ENCODE results near the gene ZCRB1.

The ZCRB1 gene

DNA sequence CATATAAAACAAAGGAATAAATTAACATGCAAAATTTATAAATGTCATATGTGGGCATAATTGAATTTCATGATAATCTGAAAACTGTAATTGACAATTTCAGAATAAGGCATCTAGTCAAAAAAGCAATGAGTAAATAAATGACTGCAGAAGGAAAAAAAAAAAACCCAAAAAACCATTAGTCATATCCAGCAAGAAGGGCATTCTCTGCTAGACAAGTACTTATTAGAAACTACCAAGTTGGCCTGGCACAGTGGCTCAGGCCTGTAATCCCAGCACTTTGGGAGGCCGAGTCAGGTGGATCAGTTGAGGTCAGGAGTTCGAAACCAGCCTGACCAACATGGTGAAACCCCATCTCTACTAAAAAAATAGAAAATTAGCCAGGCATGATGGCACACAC is 17.5 kb downstream of the ZCRB1 start:
- TF ChIP-seq CTCF (IDR thresholded peaks at IDR 0.05; ENCODE audit: low read length, missing control alignments): no peak
- no peak for DNase-seq (ENCODE audit: low read depth)
- no peak overlapping the region for H3K4me3 ChIP-seq (replicated peaks; ENCODE audit: low read depth, low read length)

- no peak for TF ChIP-seq CTCF (IDR thresholded peaks at IDR 0.05; ENCODE audit: low read length, missing control alignments)
- no peak overlapping the region for H3K4me3 ChIP-seq (replicated peaks; ENCODE audit: low read depth, low read length)
- no peak for DNase-seq (ENCODE audit: low read depth)
Measured at GRCh38 chr12:42306297-42306696, 19.6 kb downstream of the ZCRB1 start.

DNA sequence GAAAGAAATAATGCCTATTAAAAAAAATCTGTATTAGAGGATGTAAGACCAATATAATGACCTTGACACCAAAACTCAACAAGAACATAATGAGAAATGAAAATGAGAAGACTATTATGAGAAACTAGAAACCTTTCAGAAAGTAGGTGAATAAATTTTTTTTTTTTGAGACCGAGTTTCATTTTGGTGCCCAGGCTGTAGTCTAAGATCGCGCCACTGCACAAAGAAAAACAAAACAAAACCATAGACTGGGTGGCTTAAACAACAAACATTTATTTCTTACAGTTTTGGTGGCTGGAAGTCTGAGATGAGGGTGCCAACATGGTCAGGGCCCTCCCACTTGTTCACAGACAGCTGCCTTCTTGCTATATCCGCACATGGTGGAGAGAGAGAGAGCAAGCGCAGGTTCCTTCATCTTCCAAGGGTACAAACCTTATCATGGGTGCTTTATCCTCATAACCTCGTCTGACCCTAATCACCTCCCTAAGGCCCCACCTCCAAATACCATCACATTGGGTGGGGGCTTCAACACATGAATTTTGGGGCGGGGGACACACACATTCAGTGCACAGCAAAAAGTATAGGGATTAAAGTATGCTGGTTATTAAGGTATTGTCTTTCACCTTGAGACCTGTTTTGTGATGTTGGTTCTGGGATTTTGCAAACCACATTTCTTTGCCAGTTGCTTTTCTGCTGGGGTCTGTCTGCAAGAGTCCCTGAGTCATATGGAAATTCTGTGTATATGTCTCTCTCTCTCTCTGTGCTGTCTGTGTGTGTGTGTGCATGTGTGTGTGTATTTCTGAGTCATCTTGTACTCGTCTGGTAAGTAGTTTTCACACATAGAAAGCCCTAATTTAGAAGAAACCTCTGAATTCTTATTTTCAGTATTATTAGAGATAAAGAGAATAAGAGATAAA is 26.2 kb downstream of the ZCRB1 start:
- H3K4me3 ChIP-seq (replicated peaks; ENCODE audit: low read depth, low read length): no peak overlapping the region
- peak; percentile 46 for DNase-seq (ENCODE audit: low read depth)
- no peak for TF ChIP-seq CTCF (IDR thresholded peaks at IDR 0.05; ENCODE audit: low read length, missing control alignments)

DNA sequence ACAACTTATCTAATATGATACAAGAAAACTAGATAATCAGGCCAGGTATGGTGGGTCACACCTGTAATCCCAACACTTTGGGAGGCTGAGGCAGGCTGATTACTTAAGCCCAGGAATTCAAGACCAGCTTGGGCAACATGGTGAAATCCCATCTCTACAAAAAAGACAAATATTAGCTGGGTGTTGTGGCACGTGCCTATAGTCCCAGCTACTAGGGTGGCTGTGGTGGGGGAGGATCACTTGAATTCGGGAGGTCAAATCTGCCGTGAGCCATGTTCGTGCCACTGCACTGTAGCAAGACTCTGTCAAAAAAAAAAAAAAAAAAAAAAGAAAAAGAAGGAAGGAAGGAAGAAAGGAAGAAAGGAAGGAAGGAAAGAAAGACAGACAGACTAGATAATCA is 27.0 kb downstream of the ZCRB1 start:
- no peak overlapping the region for H3K4me3 ChIP-seq (replicated peaks; ENCODE audit: low read depth, low read length)
- TF ChIP-seq CTCF (IDR thresholded peaks at IDR 0.05; ENCODE audit: low read length, missing control alignments): no peak
- DNase-seq (ENCODE audit: low read depth): no peak

GRCh38 chr12:42296503-42297109 is 29.3 kb downstream of the ZCRB1 start:
- peak; percentile 44 for TF ChIP-seq CTCF (IDR thresholded peaks at IDR 0.05; ENCODE audit: low read length, missing control alignments)
- no peak overlapping the region for H3K4me3 ChIP-seq (replicated peaks; ENCODE audit: low read depth, low read length)

DNA sequence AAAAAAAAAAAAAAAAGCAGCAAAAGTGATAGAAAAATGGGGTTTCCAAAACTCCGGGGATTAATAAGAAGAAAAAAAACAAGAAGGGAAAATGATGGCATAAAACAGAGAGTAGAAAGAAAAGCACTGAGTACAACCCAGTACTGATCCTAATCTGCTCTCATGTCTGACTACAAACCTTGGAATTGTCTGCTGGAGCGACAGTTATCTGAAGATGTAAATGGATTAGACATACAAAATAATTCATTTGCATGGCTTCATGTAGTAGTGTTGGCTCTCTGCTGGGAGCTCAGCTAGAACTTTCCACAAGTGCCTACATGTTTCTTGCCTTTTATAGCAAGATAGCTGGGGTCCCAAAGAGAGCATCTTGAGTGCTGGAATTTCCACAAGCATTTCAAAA is 34.2 kb downstream of the ZCRB1 start:
- no peak for DNase-seq (ENCODE audit: low read depth)
- H3K4me3 ChIP-seq (replicated peaks; ENCODE audit: low read depth, low read length): no peak overlapping the region
- TF ChIP-seq CTCF (IDR thresholded peaks at IDR 0.05; ENCODE audit: low read length, missing control alignments): no peak

More at GRCh38 chr12:42296503-42297109, 29.3 kb downstream of the ZCRB1 start:
- DNase-seq (ENCODE audit: low read depth): peak; percentile 20

All from fibroblast of pulmonary artery (primary cell).